ENCODE results near the gene ARHGAP15.

The ARHGAP15 gene

DNA sequence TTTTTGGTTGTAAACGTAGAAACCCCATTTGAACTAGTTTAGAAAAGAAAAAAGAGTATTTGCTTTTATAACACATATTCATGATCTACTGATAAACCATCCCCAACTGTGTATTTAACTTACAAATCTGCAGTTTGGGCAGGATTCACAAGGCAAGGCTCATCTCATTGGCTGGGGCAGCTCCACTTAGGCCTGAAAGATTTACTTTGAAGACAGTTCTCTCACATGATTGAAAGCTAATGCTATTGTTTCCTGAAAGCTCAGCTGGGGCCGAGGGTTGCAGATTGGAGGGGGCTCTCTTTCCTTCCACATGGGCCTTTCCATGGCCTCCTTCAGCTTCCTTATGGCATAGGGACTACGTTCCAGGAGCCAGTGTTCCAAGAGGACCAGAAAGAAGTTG lies 47.4 kb downstream of the ARHGAP15 start:
- peak; percentile 39 for DNase-seq

DNA sequence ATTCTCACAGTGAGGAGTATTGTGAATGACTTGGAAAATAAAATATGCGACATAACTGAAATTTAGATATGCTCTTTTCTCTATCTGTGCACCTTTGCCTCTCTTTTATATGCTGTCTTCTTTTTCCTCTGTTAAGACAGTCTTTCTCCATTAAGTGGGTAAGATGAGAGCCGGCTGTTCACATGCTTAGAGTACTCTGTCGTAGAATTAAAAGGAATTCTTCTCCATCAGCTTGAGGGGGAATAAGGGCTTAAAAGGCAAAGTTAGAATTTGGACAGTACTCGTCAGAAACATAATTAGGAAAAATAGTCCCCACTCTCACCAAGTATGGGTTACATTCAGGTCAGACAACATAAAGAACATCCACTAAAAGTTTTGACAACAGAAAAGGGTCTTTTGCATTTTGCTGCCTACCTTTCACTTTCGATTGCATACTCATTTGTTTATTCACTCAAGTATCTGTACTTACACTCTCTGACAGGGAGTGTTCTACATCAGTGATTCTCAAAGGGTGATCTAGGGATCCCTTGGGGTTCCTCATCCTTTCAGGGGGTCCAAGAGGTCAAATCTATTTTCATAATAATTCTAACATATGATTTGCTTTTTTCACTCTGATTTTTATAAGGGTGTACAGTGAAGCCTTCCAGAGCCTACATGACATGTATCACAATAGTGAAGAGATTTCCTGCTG lies 48.0 kb downstream of the ARHGAP15 start:
- DNase-seq = peak; percentile 37

DNA sequence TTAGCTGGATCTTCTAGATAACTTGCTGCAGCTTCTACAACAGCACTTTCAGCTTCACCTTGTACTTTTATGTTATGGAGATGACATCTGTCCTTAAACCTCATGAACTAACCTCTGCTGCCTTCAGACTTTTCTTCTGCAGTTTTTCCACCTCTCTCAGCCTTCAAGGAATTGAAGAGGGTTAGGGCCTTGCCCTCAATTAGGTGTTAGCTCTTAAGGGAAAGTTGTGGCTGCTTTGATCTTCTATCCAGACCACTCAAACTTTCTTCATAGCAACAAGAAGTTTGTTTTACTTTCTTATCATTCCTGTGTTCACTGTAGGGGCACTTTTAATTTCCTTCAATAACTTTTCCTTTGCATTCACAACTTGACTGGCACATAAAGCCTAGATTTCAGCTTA lies 52.3 kb downstream of the ARHGAP15 start:
- DNase-seq = peak; percentile 20

DNA sequence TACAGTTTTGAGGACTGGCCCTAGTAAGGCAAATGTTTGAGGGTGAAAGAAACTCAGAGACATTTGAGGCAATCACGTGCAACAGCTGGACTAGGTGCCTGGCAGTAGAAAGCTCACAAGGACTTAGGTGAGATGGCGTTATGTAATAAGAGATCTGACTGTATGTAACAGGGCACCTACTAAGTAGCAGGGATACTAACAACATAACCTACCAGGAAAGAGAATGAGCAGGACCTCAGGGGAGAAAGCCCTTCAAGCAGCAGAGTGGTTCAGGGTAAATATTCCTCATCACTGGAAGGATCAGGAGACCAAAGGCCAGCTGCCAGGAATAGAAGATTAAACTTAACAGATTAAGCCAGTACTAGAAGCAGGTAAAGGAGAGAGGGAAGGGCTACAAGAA lies 53.4 kb downstream of the ARHGAP15 start:
- DNase-seq = no peak

DNA sequence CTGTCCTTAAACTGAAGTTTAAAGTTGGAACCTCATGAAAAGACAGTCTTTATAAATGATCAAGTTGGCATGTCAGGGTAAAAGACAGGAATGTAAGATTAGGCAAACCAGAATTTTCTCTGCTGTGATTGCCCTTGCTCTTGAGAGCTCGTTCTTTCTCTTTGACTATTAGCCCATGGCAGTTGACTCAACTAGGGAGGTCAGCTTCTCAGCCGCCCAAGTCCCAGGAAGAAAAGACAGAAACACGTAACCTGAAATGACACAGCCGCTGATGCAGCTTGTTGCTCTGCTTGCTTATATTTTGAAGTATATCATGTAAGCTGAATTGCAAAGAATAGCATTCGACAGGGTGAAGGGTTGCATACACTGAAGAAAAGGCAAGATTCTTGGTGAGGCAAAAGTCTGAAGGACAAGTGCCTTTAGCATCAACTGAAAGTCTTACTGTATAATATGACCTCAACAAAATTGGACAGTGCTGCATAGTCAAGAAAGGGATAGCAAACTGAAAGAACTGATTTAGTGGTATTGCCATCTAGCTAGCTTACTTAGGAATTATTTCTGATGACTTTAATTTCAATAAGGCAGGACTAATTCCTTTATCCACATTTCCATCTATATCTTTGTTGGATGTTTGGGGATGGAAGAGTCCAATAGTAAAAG lies 54.7 kb downstream of the ARHGAP15 start:
- no peak for DNase-seq

DNA sequence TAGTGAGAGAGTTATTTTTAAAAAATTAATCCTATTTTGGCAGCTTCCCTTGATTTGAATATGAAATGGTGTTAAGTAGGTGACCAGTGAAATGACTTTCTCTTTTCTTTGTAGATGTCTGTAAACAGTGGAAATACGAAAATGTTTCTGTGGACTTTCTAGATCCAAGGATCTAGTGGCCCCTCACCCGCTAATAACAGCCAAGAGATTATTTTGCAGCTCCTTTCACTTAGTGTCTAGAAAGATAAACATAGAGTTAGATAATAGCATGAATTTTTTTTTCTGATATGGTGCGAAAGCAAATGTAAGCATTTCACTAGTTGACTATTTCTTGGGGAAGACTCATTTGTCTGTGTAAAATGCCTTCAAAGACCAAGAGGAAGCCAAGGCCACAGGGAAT lies 57.7 kb downstream of the ARHGAP15 start:
- no peak for DNase-seq

DNA sequence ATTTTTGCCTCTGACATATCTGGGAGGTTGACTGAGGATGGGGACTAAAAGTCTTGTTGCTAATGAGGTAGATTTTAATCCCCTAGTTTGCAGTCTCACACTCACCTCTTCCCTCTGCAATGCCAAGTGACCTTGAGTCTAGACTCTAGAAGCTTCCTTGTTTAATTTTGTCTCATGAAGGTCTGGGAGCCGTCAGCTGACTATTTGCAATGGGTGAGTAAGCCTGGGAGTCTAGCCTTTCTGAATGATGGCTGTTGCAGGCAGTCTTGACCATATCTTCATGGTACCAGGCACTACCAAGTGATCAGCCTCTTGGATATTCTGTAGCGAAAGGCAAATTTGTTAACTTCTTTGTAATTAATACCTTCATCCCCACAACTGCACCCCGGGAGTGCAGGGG lies 61.2 kb downstream of the ARHGAP15 start:
- DNase-seq = no peak

DNA sequence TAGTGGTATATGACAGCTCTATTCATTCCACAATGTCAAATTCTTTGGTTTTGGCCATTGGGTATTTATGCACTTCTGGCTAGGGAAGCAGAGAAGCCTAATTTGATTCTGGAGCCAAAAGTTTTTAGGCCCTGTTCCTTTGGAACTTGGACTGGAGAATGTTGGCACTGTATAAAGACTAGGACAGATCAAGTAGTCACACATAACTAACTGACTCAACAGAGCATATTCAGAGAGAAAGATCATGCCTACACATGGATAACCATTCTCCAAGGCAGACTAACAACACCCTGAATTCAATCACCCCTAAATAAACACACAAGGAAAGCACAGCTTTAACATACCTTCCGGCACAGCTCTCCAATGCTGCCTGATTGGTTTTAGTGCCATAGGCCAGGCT lies 62.9 kb downstream of the ARHGAP15 start:
- no peak for DNase-seq

DNA sequence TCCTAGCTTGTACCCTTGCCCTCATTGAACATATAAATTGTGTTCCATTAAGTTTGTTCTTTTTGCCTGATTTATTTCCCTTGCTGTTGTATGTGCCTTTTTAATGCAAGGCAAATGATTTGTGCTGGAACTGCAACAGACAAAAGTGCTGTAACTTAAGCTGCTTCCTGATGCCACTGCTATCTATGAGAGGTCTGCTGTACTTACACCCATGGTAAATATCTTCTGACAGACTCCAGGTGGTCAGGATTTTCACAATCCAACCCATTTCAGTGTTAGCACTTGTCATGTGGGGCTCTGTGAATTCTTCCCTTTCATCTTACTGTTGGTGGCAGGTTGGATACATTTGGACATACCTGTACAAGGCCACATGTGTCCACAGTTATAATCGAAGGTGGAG lies 63.5 kb downstream of the ARHGAP15 start:
- no peak for DNase-seq

DNA sequence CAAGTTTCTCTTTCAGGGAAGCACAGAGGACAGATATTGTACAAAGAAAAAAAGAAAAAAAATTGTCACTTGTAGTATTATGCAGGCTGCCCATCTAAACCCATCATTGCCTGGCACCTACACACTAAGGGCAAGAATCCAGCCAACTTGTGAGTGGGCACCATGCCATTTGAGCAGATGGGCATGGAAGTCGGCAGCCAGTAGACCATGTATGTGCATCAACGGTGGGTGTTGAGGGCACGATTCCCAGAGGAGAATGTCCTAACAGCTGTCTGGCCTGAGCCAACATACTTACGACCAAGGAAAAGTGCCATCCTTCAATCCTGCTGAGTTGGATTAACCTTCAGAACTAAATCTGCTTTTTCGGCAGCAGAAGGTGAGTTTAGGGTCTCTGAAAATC lies 63.9 kb downstream of the ARHGAP15 start:
- DNase-seq = no peak

DNA sequence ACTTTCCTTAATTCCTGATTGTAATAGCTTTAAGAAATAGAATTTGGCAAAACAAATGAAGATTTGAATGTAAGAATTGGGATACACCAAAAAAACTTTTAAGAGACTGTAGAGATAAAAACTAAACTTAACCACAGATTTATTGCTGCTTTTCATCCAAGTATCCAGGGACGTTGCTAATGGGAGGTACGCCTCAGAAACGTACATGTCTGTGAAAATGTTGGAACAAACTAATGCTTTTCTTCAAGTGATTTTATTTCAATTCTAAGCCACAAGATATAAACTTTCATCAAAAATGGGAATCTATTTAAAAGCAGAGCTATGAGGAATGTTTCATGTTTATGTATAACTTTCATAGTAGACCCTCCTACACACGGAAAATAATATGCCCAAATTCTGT lies 66.3 kb downstream of the ARHGAP15 start:
- DNase-seq = no peak

DNA sequence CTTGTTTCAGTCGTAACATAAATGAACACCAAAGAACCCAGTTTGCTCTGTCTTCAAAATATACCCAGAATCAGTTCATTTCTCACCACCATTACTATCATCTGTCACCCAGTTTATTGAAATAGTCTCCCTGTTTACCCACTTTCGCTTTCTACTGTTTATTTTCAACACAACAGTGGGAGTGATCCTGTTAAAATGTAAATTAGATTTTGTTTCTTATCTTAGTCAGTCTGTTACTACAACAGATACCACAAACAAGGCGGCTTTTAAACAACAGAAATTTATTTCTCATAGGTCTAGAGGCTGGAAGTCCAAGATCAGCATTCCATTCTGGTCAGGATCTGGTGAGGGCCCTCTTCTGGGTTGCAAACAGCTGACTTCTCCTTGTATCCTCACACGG lies 74.8 kb downstream of the ARHGAP15 start:
- no peak for DNase-seq

DNA sequence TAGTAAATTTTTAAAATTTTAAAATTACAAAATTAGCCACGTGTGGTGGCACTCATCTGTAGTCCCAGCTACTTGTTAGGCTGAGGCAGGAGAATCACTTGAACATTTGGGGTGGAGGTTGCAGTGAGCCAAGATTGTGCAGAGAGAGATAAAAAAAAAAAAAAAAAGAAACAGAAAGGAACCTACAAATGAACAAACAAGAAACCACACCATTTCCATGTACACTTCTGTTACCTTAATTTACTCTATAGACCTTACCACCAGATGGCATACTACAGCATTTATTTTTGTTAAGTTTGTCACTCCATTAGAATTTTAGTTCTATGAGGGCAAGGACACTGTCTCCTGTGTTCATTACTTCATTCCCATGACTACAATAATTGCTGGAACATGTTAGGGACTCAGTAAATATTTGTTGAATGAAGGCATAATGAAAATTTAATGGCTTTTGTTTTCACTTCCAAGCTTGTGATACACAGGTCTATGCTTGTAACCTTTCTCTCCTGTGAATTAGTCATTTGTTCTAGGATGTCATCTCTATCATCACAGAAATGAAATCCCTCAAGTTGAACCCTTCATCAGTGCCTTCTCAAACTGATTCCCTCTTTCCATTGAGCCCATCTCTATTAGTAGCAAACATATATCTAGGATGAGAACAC lies 76.0 kb downstream of the ARHGAP15 start:
- DNase-seq = peak; percentile 66

DNA sequence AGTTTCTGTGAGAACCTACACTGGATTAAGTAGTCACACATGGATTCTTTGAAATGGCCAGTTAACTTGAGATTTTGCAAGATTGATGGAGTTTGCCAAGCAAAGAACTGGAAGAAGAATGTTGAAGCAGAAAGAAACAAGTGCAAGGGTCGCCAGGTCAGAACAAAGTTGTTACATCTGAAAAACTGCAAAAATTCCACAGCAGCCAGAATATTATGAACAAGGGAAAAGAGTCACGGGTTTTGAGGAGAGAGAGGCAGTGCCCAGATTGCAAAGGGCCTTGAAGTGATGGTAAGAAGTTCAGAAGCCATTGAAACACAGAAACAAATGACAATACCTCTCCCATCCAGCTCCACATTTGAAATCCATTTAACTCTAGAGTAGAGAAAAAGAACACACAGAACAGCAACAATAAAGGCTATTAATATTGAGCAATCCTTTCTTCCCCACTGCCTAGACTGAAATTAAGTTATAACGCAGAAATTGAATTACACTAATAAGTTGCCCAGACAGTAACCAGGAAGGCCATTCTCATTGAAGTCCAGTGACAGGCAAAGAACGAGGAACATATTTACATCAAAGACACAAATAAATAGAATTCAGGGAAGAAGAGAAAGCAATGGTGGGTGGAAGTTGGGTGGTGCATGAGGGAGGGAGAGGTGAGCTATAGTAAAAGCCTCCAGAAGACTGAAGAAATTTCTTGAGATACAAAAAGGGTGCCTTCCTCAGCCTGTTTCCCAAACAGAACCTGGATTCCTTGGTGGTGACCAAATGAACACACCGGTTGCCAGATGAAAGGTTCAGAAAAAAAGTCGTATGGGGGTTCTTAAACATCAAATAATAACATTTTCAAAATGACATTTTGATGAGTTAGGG lies 80.6 kb downstream of the ARHGAP15 start:
- no peak for DNase-seq

DNA sequence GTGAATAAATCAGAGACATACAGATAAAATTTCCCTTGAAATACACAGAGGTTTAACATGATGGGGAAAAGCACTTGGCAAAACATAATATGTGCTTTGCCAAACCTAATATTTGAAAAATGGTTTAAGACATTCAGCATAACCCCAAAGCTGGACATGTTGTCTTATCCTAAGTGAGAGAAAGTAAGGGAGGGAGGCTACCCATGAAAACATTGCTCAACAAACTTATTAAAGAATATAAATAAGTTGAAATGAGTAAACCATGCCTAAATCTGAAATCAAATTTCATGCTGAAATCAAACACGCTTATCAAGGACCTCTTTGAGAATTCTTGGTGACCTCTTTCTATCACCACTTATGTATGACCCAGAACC lies 81.2 kb downstream of the ARHGAP15 start:
- no peak for DNase-seq

DNA sequence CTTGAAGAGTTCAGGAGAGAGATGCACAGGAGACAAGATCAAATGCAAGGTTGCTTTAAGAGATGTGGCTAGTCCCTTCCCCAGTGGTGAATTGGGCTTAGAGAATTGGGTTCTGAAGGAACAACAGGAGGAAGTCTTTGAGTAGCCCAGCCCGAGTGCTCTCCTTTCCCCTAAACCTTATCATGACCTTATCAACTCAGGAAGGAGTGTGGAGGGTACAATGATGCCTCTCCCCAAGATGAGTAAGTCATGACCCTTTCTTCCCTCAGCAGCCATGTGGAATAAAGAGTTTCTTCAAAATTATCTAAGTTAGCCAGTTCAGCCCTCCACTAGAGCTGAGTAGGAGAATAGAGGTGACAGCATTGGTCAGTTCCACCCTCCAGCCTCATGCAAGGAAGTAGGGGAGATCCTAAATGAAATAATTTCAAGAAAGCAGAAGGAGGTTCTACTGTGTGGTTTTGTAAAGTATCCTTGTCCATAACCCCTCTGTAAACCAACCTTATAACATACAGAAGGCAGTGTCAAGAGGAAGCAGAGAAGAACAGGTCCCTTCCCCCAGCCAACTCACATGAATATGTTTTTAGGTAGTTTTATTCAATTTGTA lies 88.4 kb downstream of the ARHGAP15 start:
- no peak for DNase-seq

DNA sequence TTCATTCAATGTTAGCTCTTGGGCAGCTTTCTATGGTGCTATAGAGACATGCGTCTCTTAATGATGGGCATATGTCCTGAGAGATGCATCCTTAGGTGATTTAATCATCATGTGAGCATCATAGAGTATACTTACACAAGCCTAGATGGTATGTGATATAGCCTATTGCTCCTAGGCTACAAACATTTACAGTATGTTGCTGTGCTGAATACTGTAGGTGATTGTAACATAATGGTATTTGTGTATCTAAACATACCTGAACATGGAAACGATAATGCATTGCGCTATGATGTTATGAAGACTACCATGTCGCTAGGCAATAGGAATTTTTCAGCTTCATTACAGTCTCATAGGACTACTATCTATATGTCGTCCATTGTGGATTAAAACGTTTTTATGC lies 89.4 kb downstream of the ARHGAP15 start:
- no peak for DNase-seq

DNA sequence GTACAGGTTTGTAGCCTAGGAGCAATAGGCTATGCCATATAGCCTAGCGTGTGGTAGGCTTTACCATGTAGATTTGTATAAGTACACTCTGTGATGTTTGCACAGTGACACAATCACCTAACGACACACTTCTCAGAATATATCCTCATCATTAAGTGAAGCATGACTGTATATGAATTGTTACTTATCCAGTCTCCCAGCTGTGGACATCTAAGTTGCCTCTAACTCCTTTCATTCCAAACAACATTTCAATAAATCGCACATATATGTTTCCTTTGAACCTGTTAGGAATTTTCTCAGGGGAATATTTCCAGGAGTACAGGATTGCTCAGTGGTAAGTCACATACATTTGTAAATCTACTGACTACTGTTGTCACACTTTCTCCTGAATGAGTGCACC lies 90.0 kb downstream of the ARHGAP15 start:
- DNase-seq = no peak

DNA sequence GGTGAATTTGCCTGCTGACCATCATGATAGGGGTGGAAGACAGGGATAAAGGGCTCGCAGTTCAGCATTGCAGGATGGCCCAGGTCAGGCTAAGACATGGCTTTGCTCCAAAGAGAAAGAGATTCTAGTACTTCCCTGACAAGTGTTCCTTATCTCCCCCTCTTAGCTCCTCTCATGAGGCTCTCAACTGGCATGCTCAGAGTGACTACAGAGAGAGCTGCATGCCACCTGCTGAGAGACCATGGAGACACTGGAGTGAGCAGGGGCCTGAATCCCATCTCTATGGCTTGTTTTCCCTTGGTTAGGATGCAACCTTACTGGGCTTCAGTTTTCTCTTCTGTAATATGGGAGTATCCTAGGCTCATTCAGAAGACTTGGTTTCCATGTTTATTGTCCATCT lies 94.3 kb downstream of the ARHGAP15 start:
- no peak for DNase-seq

DNA sequence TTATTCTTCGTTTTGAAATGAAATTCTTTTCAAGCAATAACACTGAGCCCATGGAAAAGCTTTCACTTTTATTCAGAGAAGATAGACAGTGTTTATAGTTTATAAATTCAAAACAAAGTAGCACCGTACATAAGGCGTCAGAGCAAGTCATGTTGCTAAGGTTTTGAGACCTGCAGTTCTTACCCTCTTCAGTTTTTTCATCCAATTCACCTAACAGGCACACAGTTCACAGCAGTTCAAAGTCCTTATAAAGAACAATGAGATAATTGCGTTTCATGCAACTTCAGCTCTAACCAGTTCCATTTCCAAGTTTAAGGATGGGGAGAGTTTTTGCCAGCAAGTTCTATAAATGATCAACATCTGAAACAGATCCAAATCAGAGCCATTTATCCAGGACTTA lies 96.7 kb downstream of the ARHGAP15 start:
- no peak for DNase-seq

DNA sequence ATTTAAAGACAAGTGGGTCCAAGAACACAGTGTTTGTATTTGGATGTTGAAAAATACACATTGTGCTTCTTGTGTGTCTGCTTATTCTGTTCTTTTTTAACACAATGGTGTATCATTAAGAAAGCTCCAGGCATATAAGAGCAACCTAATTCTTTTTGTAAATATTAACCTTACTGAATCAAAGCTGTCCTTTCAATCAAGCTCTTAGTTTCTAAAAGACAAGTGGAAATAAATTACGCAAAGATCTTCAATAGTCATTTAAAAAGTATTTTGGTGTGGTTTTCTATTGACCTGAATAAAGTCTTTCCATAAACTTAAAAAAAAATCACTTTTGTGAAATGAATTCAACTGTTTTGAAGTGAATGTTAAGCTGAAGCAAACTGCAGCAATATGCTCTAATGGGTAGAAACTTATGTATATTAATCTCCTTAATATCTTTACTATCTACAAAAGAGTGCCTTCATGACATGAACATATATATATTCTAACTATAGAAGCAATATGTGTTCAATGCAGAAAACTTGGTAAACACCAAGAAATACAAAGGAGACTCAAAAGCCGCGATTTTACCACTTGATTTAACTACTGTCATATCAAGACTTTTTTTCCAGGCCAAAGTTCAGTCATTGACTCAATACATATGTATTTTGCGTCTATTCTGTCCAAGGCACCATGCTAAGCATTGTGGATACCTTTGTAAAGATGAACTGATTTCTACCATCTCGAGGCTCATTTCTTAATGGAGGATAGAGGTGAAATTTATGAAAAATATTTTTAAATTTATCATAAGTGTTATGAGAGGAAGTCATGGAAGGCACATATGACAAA lies 97.7 kb downstream of the ARHGAP15 start:
- DNase-seq = no peak

DNA sequence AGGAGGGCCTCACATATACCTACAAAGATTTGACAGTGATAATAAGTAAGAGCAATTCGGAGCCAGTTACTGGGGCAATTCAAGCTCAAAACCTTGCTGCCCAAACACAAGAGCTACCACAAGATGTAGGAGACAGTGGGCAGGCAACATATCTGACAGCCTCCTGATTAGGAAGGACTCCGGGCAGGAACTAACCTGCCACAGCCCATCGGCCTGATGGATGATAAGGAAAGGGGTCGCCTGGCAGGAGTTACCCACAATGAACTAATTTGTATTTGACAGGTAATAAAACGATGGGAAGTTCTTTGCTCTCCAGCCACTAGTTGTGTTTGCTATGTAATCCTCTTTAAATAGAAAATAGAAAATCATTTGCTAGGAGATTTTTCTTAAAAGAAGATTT lies 100.2 kb downstream of the ARHGAP15 start:
- no peak for DNase-seq

All from CD4-positive, alpha-beta T cell treated with Interleukin-10 for 1 hour (primary cell).